NK-92 (cell line): ENCODE results near the gene ITIH3.

Source experiments
- DNase-seq: peaks from one replicate; lab custom pipeline; 2025; ENCODE audit not compliant: unreplicated experiment; lab: John Stamatoyannopoulos, UW

Gene ITIH3

GRCh38 chr3:52820736-52821135, 26.1 kb downstream of the ITIH3 start:
- no peak for DNase-seq

- DNase-seq, result no peak
Measured at GRCh38 chr3:52822363-52822762, 27.8 kb downstream of the ITIH3 start.

GRCh38 chr3:52824037-52824436, 29.4 kb downstream of the ITIH3 start:
- DNase-seq, result no peak

- no peak for DNase-seq
Measured at GRCh38 chr3:52827441-52827840, 32.8 kb downstream of the ITIH3 start.

- no peak for DNase-seq
Measured at GRCh38 chr3:52827866-52828376, 33.3 kb downstream of the ITIH3 start.

- no peak for DNase-seq
Measured at GRCh38 chr3:52829482-52829881, 34.9 kb downstream of the ITIH3 start.

GRCh38 chr3:52829906-52830463, 35.4 kb downstream of the ITIH3 start:
- DNase-seq, result no peak

- DNase-seq, result no peak
Measured at GRCh38 chr3:52830535-52831258, 36.1 kb downstream of the ITIH3 start, which contains the start of gene ITIH4. TSS of gene ITIH4 (minus strand) at chr3:52830672. CDS start at chr3:52830642, 30 bp downstream.

- no peak for DNase-seq
Measured at GRCh38 chr3:52831500-52832301, 37.1 kb downstream of the ITIH3 start.

- DNase-seq, result no peak
Measured at GRCh38 chr3:52833202-52833601, 38.6 kb downstream of the ITIH3 start.

GRCh38 chr3:52834871-52835501, 40.4 kb downstream of the ITIH3 start, which contains the start of gene MUSTN1:
TSS of gene MUSTN1 (minus strand) at chr3:52835019. CDS start at chr3:52834948, 71 bp downstream.
- DNase-seq, result no peak

GRCh38 chr3:52835766-52836470, 41.3 kb downstream of the ITIH3 start:
- DNase-seq, result no peak

- DNase-seq, result no peak
Measured at GRCh38 chr3:52836471-52836845, 41.9 kb downstream of the ITIH3 start.

GRCh38 chr3:52836986-52837385, 42.4 kb downstream of the ITIH3 start:
- DNase-seq, result no peak

GRCh38 chr3:52838561-52839267, 44.1 kb downstream of the ITIH3 start:
- DNase-seq, result no peak

- no peak for DNase-seq
Measured at GRCh38 chr3:52839268-52839575, 44.6 kb downstream of the ITIH3 start.

- DNase-seq, result no peak
Measured at GRCh38 chr3:52839892-52840545, 45.4 kb downstream of the ITIH3 start.

- DNase-seq, result no peak
Measured at GRCh38 chr3:52841211-52841980, 46.8 kb downstream of the ITIH3 start.

GRCh38 chr3:52841981-52842340, 47.4 kb downstream of the ITIH3 start:
- DNase-seq, result no peak
